HG03108 (cell line): ENCODE results near the gene TRIM6.
"Not testable (repeated sequence)": the region's sequence is repeated elsewhere in the genome, so short reads cannot be mapped to it uniquely, and the experiment has no call there.

Experiments
- ATAC-seq: cut with Tn5 transposase; IDR thresholded peaks from one replicate; pipeline ENCODE4 v1.9.1; 2021; ENCODE audit warnings: moderate library complexity; ENCODE audit not compliant: unreplicated experiment

The TRIM6 gene

GRCh38 chr11:5602791-5603190, 6.4 kb downstream of the TRIM6 start:
- ATAC-seq: not testable (repeated sequence)

GRCh38 chr11:5603326-5603725, 6.9 kb downstream of the TRIM6 start:
- ATAC-seq: no peak

GRCh38 chr11:5604896-5605295, 8.5 kb downstream of the TRIM6 start:
- no peak for ATAC-seq

DNA sequence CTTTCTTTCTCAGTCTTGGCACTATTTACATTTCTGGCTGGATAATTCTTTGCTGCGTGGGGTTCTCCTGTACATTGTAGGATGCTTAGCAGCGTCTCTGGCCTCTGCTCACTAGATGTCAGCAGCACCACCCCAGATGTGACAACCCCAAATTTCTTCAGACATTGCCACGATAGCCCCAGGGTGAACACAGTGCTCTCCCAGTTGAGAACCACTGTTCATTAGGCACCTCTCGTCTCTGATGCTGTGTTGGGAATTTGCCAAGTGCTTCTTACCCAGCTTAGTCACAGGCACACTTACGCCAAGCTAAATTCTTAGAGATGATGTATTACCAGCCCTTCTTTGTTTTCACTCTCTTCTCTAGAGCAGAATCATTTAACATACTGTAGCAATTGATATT, 9.4 kb downstream of the TRIM6 start:
- no peak for ATAC-seq

DNA sequence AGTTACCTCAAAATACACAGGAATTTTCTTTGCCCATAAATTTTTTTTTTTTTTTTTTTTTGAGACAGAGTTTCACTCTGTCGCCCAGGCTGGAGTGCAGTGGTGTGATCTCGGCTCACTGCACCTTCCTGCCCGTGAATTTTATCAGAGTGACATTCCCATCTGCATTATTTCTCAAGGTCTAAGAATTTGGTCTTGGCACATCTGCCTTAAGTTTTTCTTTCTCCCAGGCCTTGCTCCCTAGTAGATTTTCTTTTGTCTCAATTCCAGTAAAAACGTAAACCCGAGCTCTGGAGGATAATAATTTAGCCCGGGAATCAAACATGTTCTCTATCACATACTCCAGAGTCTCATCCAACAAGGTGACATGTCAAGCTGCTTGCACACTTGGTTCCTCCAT, 12.4 kb downstream of the TRIM6 start:
- ATAC-seq: no peak

DNA sequence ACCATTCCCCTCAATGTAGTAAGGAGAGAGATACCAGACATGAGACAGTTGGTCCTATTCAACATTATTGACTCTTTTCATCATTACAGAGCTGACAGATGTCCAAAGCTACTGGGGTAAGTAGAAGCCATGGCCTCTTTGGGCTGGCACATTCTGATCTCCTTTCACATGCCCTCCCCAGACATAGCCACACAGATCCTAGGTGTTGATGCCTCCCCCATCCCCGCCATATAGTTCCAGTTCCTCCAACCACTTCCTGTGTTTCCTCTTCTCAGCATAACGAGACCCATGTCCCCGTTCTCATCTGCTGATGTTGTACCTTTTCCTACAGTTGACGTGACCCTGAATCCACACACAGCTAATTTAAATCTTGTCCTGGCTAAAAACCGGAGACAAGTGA, 14.0 kb downstream of the TRIM6 start:
- ATAC-seq: no peak

GRCh38 chr11:5611627-5612026, 15.2 kb downstream of the TRIM6 start:
- no peak for ATAC-seq

DNA sequence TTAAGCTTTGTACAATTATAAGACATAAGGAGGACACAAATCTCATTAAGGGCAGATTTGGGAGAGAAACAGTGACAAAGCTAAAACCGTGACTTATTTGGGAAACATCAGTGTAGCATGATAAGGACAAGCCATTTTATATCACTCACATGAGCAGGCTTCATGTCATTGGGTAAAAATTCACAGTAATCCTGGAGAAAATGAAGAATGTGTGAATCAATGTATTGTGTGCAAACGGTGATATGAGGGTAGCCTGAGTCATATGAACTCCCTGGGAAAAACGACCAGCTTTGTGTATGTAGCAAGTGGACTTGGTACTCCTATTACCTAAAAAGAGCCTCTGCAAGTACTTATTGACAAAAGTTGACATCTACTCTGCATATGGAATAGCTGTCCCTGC, 22.4 kb downstream of the TRIM6 start:
- ATAC-seq: no peak

- no peak for ATAC-seq
Measured at GRCh38 chr11:5620651-5621521, 24.4 kb downstream of the TRIM6 start.

DNA sequence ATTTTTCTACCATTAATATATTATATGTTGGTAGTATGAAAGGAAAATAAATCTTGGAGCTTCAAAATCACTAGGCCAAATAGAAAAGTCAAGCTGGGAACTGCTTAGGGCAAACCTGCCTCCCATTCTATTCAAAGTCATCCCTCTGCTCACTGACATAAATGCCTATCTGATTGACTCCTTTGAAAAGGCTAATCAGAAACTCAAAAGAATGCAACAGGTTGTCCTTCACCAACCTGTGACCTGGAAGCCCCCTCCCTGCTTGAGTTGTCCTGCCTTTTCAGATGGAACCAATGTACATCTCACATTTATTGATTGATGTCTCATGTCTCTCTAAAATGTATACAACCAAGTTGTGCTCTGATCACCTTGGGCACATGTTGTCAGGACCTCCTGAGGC, 25.1 kb downstream of the TRIM6 start:
- no peak for ATAC-seq

DNA sequence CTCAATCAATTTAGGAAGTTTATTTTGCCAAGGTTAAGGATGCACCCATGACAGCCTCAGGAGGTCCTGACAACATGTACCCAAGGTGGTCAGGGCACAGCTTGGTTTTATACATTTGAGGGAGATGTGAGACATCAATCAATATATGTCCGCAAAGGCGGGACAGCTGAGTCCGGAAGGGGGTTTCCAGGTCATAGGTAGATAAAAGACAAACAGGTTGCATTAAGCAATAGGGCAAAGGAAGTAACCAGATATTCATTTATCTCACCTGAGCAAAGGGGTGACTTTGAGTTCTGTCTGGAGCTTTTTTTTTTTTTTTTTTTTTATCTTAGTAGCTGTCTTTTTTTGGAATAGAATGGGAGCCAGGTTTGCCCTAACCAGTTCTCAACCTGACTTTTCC, 26.4 kb downstream of the TRIM6 start:
- ATAC-seq: no peak

DNA sequence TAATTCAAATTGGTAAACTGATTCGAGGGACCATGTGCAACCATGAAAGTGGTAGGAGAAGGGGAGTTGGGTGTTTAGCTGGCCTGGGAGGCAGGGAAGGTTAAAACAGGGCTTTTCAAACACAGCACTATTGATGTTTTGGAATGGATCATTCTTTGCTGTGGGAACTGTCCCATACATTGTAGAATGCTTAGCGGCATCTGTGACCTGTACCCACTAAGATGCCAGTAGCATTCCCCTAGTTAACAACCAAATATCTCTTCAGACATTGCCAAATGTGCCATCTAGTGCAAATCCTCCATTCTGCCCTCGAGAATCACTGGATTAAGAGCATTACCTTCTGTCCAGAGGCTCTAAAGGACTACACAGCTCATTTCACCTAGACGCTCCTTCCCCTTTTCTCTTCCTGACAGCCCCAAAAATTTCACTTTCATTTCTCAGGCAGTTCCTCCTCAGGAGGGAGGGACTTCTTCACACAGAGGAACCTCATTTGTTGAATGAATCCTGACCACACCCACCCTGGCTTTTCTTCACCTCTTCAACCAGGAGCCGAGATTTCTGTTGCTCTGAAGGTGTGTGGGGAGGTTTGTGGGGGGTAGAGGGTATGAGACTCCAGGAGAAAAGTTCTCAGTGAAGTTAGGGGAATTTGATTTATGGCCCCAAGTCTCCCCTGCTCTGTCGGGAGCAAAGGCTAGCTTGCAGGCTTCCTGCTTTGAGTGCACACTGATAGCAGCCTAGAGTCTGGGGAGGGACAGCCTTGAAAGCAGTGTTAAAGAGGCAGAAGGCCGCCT, 28.2 kb downstream of the TRIM6 start, which contains the start of gene TRIM34:
Gene TRIM34 (plus strand): TSS at position 513 of the 791 bp plus-strand sequence. CDS start 7,331 bp downstream, outside the sequence.
- ATAC-seq: peak; percentile 97

- ATAC-seq: no peak
Measured at GRCh38 chr11:5625281-5625680, 28.8 kb downstream of the TRIM6 start.

DNA sequence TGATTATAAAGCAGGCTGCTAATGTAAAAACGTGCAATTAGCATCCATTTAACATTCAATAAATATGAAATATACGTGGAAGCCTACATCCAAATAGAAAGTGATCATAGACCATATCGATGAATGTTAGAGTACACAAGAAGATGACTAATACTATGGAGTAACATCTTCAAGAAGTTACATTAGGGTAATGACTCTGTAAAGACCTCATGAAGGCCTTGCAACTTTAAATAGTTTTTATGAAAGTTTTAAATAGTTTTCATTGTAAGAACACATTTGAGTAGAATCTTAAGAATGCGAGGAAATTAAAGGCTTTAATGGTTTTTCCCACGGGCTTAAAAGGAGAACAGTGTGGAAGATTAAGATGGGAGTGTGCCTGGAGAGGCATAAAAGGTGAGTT, 29.8 kb downstream of the TRIM6 start:
- no peak for ATAC-seq

- ATAC-seq: no peak
Measured at GRCh38 chr11:5631417-5631816, 35.0 kb downstream of the TRIM6 start.

GRCh38 chr11:5631969-5632635, 35.7 kb downstream of the TRIM6 start:
- ATAC-seq: peak; percentile 94

- ATAC-seq: no peak
Measured at GRCh38 chr11:5639953-5640352, 43.5 kb downstream of the TRIM6 start.

GRCh38 chr11:5643585-5643984, 47.1 kb downstream of the TRIM6 start:
- no peak for ATAC-seq

DNA sequence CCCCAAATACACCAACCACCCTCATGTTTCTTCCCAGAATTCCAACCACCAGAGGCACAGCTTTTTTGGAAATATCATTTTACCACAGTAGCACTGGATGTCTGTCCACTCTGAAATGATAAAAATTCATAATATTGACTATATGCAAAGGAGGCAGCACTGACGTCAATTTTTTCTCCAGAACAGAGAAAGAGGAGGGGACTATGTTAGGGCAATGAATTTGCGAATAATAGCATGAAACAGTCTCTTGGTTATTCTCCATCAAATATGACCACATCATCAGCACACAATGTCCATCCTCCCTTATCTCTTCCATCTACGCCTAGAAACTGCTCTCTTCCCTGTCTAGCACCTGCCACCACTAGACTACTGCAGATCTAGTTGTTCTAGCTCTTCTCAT, 49.7 kb downstream of the TRIM6 start:
- ATAC-seq: no peak

DNA sequence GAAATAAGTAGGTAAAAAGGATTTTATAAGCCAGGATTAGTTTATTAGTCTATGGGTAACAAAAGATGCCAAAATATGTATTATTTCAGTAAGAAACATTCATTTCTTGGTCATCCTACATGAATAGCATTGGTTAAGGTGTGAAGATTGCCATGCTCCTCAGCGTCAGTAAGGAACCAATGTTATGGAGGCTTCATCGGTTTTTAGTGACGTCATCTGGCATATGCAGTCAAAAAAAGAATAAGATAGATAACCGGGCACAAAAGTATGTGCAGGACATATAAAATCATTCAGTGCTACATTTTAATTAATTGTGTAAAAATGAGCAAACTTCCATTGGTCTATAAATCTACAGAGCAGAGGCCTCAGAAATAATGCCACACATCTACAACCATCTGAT, 59.0 kb downstream of the TRIM6 start:
- no peak for ATAC-seq

DNA sequence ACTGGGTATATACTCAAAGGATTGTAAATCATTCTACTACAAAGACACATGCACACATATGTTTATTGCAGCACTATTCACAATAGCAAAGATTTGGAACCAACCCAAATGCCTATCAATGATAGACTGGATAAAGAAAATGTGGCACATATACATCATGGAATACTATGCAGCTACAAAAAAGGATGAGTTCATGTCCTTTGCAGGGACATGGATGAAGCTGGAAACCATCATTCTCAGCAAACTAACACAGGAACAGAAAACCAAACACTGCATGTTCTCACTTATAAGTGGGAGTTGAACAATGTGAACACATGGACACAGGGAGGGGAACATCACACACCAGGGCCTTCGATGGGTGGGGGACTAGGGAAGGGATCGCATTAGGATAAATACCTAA, 60.5 kb downstream of the TRIM6 start:
- not testable (repeated sequence) for ATAC-seq
